ENCODE data around the gene PSMC1.

The PSMC1 gene

DNA sequence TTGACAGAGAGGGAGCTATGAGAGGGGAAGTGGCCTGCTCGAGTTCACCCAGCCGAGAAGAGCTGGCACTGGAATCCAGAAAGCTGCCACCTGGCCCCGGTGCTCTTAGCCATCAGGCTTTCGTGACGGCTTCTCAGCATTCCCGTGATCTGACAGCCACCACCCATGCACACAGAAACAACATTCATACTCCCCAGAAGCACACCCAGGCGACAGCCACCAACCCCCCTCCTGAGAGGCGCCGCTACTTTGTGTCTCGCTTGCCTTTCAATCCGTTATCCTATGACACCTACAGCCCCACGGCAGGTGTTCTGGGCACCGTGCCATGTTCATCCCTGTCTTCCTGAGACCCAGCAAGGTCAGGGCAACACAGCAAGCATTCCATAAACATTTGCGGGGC is 31.4 kb downstream of the PSMC1 start:
- no peak overlapping the region for H3K4me3 ChIP-seq (ENCODE audit: low read depth, low read length)
- TF ChIP-seq, protein P1, sequence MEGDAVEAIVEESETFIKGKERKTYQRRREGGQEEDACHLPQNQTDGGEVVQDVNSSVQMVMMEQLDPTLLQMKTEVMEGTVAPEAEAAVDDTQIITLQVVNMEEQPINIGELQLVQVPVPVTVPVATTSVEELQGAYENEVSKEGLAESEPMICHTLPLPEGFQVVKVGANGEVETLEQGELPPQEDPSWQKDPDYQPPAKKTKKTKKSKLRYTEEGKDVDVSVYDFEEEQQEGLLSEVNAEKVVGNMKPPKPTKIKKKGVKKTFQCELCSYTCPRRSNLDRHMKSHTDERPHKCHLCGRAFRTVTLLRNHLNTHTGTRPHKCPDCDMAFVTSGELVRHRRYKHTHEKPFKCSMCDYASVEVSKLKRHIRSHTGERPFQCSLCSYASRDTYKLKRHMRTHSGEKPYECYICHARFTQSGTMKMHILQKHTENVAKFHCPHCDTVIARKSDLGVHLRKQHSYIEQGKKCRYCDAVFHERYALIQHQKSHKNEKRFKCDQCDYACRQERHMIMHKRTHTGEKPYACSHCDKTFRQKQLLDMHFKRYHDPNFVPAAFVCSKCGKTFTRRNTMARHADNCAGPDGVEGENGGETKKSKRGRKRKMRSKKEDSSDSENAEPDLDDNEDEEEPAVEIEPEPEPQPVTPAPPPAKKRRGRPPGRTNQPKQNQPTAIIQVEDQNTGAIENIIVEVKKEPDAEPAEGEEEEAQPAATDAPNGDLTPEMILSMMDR (IDR thresholded peaks at IDR 0.05; ENCODE audit: low read depth, low read length), result no peak

DNA sequence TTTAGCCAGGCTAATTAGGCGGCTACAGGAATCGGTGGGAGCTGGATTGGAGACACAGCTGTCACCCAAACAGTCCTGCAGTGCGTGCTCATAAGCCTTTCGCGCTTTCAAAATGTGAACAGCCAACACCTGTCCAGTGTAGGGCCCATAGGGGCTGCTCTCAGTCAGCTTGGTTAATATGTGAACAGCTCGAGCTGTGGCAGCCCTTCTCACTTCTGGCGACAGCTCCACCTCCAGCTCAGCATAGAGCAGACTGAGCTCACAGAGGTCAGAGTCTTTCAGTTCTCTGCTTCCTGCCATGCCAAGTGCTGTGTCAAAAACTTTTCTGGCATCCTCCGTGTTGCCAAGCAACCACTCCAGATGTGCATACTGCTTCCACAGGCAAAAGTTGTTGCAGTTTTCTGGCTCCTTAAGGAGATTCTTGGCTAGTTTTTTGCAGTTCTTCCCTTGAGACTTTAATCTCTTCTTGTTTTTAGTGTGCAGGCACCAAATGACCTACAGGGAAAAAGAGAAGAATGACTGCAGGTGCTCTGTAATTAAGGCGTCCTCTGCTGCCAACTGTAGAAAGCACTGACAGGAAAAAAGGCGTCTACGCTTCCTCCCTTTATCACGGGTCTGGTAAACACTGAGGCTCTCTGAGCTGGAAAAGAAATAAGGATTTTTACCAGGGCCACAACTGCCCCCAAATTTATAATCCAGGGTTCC is 32.5 kb downstream of the PSMC1 start:
- H3K4me3 ChIP-seq (ENCODE audit: low read depth, low read length), result no peak overlapping the region
- TF ChIP-seq, protein P1 (IDR thresholded peaks at IDR 0.05; ENCODE audit: low read depth, low read length), result no peak

DNA sequence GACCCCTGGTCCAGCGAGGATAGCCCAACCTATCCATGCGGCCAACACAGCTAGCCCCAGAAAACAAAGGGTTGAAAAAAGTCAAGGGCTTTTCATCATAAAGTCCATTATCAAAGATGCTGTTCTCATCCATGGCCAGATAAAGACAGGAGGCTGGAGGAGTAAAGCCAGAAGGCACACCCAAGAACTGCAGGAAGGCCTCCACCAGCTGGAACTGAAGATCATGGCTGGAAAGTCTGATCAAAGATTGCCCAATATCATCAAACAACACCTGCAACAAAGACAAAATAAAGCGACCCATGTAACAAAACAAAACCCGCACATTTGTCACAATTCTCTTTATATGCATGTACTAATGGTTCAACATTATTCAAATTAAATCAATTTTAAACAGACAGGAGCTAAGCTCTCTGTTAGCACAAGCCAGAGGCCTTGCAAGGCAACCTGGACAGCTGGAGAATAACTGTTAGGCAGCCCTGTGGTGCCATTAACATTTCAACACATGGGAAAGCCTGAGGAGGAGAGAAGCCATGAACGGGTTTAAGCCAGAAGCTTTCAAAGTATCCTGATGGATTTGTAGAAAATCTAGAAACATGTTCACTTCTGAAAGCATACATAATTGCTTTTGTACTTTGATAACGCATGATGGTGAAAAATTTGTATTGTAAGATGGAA is 34.1 kb downstream of the PSMC1 start:
- TF ChIP-seq, protein P1 (IDR thresholded peaks at IDR 0.05; ENCODE audit: low read depth, low read length), result no peak
- no peak overlapping the region for H3K4me3 ChIP-seq (ENCODE audit: low read depth, low read length)

DNA sequence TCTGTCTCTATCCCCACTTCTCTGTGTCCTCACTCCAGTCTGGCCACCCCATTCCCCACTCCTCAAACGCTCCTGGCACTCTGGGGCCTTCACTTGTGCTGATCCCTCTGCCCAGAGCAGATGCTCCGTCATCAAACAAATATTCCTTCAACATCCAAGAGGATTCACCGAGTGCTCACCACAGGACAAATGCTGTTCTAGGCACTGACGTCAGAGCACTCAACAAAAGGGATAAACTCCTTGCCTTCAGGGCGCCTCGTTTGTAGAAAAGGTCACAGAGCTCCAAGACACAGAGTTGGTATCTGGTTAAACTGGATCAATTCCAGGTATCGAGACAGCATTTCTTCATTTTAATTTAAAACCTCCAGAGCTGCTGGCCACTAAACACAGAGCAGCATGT is 35.3 kb downstream of the PSMC1 start:
- H3K4me3 ChIP-seq (ENCODE audit: low read depth, low read length), result no peak overlapping the region
- TF ChIP-seq, protein P1 (IDR thresholded peaks at IDR 0.05; ENCODE audit: low read depth, low read length), result no peak

DNA sequence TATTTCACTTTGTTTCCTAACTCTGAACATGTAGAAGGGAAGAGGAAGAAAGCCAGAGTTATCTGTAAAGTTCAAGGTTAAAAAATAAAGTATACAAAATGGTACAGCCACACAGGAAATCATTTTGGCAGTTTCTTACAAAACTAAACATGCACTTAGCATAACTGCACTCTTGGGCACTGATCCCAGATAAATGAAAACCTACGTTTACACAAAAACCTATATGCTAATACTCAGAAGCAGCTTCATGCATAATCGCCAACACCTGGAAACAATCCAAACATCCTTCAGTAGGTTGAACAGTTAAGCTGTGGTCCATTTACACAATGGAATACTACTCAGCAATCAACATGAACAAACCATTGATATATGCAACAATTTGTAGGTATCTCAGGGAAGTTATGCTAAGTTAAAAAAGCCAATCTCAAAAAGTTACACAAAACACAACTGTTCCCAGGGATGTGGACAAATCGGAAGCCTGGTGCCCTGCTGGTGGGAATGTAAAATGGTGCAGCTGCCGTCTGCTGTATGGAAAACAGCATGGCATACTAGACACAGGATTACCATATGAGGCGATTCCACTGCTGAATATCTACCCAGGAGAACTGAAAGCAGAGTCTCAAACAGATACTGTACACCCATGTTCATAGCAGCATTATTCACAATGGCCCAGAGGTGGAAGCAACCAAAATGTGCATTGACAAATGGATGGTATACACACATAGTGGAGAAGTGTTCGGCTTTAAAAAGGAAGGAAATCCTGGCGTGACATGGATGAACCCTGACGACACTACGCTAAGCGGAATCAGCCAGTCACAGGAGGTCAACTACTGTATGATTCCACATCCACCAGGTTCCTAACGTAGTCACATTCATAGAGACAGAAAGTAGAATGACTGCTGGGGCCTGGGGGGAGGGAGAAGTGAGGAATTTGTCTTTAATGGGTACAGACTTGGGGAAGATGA is 37.7 kb downstream of the PSMC1 start:
- TF ChIP-seq, protein P1 (IDR thresholded peaks at IDR 0.05; ENCODE audit: low read depth, low read length), result no peak
- no peak overlapping the region for H3K4me3 ChIP-seq (ENCODE audit: low read depth, low read length)

DNA sequence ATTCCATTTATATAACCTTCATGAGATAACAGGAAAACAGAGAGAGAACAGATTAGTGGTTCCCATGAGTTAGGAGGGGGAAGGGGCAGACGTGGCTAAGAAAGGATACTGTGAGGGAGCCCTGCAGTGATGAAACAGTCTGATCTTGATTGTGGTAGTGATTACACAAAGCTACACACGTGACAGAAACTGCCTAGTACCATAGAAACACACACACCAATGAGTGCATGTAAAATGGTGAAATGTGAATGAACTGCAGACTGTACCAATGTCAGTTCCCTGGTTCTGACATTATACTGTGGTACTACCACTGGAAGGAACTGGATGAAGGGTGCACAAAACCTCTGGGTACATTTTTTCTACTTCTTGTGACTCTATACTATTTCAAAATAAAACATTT is 38.5 kb downstream of the PSMC1 start:
- TF ChIP-seq, protein P1 (IDR thresholded peaks at IDR 0.05; ENCODE audit: low read depth, low read length), result no peak
- H3K4me3 ChIP-seq (ENCODE audit: low read depth, low read length), result no peak overlapping the region

Measured in WI38 (cell line).